G401 (cell line): Measurements from ENCODE around the gene SVOPL. TPM values are rescaled to one million over a fixed set of nuclear protein-coding genes. Genes with fewer than 3 reads are reported as not detected.

ENCODE experiments used
- DNase-seq: peaks from one replicate; pipeline ENCODE4 v3.0.0-alpha.2; 2015; ENCODE audit warnings: low spot score
- in situ Hi-C: cut with HindIII; loops from 2 replicates; pipeline ENCODE4 v1.10.0; 2016; ENCODE audit warnings: low sequenced_read_pairs, mixed read lengths
- total RNA-seq: library from RNA; depleted of rRNA; stranded (reverse); fragments of >200 nt; shearing (Covaris generic); gene quantifications from 2 replicates; pipeline ENCODE4 v1.2.3, GENCODE V29; 2014; rRNA removed

The SVOPL gene
- total RNA-seq, 1 experiment from 2014 or later: not detected

DNA sequence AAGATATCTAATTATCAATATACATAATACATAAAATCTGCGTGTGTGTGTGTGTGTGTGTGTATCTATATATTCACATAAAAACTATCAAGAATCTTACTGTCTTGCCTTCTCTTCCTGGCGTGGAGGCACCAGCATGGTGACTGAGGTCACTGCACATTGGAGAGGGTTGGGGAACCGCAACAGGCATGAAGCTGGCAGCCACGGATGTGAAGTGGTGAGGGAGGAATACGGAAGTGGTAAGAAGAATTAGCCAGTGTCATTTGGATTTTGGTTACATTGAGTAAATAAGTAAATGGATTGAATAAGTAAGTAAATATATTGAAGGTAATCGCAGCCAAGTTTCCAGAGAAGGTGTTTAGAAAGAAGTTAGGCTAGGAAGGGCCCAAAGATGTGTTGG, 156.0 kb downstream of the SVOPL start:
- in situ Hi-C loops: no loop called here

More for the DNA sequence above, 156.0 kb downstream of the SVOPL start:
- DNase-seq: no peak

Other genes with a start within 250 kb of the SVOPL start
- gene TRIM24, start 241.1 kb downstream of the SVOPL start, total RNA-seq: 7.4 and 9.8 TPM in 2 replicates
- gene TMEM213, start 96.6 kb upstream of the SVOPL start, total RNA-seq: not detected in 2 replicates
- not detected in 2 replicates for gene ATP6V0A4, start 96.8 kb upstream of the SVOPL start, total RNA-seq